GM23248 (cell line): Measurements from ENCODE around the gene QSOX1. TPM values are rescaled to one million over a fixed set of nuclear protein-coding genes. Genes with fewer than 3 reads are reported as not detected.

Experiments used
- DNase-seq: peaks from one replicate; pipeline ENCODE4 v3.0.0-alpha.2; 2015
- H2AFZ ChIP-seq: fragments of 200-600 bp; sonication (generic); 2 replicates; pipeline ENCODE4 v1.6.1; 2016; ENCODE audit warnings: antibody characterized with exemption
- H3F3A ChIP-seq: fragments of 200-600 bp; sonication (generic); 2 replicates; pipeline ENCODE4 v1.6.1; 2016; ENCODE audit warnings: mild to moderate bottlenecking, antibody characterized with exemption, mixed run types; ENCODE audit not compliant: insufficient read depth
- H3K27ac ChIP-seq: fragments of 200-600 bp; sonication (generic); 2 replicates; pipeline ENCODE4 v1.5.1; 2016; ENCODE audit warnings: mild to moderate bottlenecking
- H3K27me3 ChIP-seq: fragments of 200-600 bp; sonication (generic); replicated peaks from 2 replicates; pipeline ENCODE4 v1.6.1; 2016; ENCODE audit warnings: mild to moderate bottlenecking; ENCODE audit not compliant: insufficient read depth
- H3K36me3 ChIP-seq: fragments of 200-600 bp; sonication (generic); 2 replicates; pipeline ENCODE4 v1.6.1; 2016; ENCODE audit warnings: low read depth, mild to moderate bottlenecking
- H3K4me1 ChIP-seq: fragments of 200-600 bp; sonication (generic); 2 replicates; pipeline ENCODE4 v1.6.1; 2016; ENCODE audit warnings: mild to moderate bottlenecking; ENCODE audit not compliant: insufficient read depth
- H3K4me2 ChIP-seq: fragments of 200-600 bp; sonication (generic); one replicate; pipeline ENCODE4 v1.6.1; 2016; ENCODE audit warnings: mild to moderate bottlenecking; ENCODE audit not compliant: unreplicated experiment
- H3K4me3 ChIP-seq: fragments of 200-600 bp; sonication (generic); 2 replicates; pipeline ENCODE4 v1.5.1; 2016; ENCODE audit warnings: mild to moderate bottlenecking
- H3K79me2 ChIP-seq: fragments of 200-600 bp; sonication (generic); 2 replicates; pipeline ENCODE4 v1.6.1; 2016; ENCODE audit warnings: mild to moderate bottlenecking; ENCODE audit not compliant: insufficient read depth
- H3K9ac ChIP-seq: fragments of 200-600 bp; sonication (generic); 2 replicates; pipeline ENCODE4 v1.6.1; 2016; ENCODE audit warnings: mild to moderate bottlenecking
- H3K9me2 ChIP-seq: fragments of 200-600 bp; sonication (generic); 2 replicates; pipeline ENCODE4 v1.6.1; 2016; ENCODE audit warnings: mixed run types, mild to moderate bottlenecking, moderate library complexity; ENCODE audit not compliant: insufficient read depth
- H3K9me3 ChIP-seq: fragments of 200-600 bp; sonication (generic); one replicate; pipeline ENCODE4 v1.6.1; 2017; ENCODE audit warnings: low read depth
- H4K20me1 ChIP-seq: fragments of 200-600 bp; sonication (generic); 2 replicates; pipeline ENCODE4 v1.6.0; 2016; ENCODE audit not compliant: insufficient read depth
- EZH2 ChIP-seq: fragments of 200-600 bp; sonication (generic); IDR thresholded peaks from 2 replicates; pipeline ENCODE4 v1.6.1; 2018; ENCODE audit warnings: antibody characterized with exemption, mild to moderate bottlenecking; ENCODE audit not compliant: insufficient read depth, poor library complexity, severe bottlenecking
- EZH2phosphoT487 ChIP-seq: fragments of 200-600 bp; sonication (generic); IDR thresholded peaks from 2 replicates; pipeline ENCODE4 v1.6.1; 2018; ENCODE audit warnings: antibody characterized with exemption, moderate library complexity, mild to moderate bottlenecking, low read depth; ENCODE audit not compliant: insufficient read depth
- WGBS, 2 experiments: methylation state at CpG; one replicate each; pipeline ENCODE4 v1.1.6; 2015 to 2017; ENCODE audit warnings: low lambda C conversion rate in 2 of 2, low coverage in 1 of 2; ENCODE audit errors: missing lambda C conversion rate in 2 of 2; 5-methylcytosine and 5-hydroxymethylcytosine counted together
- in situ Hi-C: fragments of 300-500 bp; cut with MboI; formaldehyde crosslinking; loops from 2 replicates; pipeline ENCODE4 v1.15.0; 2020
- polyA plus RNA-seq: library from polyadenylated mRNA; unstranded; fragments of >200 nt; fragmentation: Nextera tagmentation; extraction: Ambion mirVana; gene quantifications from 2 replicates; pipeline ENCODE4 v1.2.1, GENCODE V29; 2016
- total RNA-seq: library from RNA; depleted of rRNA; stranded (reverse); fragments of >200 nt; shearing (Covaris generic); gene quantifications from 2 replicates; pipeline ENCODE4 v1.2.3, GENCODE V29; 2014

Gene QSOX1
- total and polyA plus RNA-seq, 2 experiments from 2014 or later, result 270 to 519 TPM

DNA sequence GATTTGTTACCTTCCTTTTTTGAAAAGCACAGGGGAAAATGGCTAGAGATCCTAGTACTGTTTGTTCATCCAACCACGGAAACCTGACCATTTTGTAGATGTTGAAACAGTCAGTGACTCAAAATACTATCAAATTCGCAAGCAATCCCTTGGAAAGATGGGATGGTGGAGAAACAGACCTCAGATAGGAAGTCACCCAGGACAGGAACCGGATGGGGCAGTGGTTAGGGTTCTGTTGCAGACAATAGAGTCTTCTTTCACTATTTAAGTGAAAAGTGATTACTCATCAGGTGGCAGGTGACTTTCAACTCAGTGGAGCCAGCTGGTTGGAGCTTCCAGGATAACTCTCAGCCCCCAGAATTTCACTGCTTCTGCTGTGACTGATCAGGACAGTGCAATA is 92.4 kb downstream of the QSOX1 start:
- in situ Hi-C loops, result no loop called here
- H3K79me2 ChIP-seq, result no peaks in the 10 kb centered on the region
- H3K27ac ChIP-seq, result no peak overlapping the region
- WGBS, 2 experiments, result 68 to 75% methylated on average over 3 of the region's 3 CpGs
- no peak overlapping the region for H3K4me2 ChIP-seq
- TF ChIP-seq EZH2phosphoT487, result no peak
- TF ChIP-seq EZH2, result no peak
- H3K4me3 ChIP-seq, result no peak overlapping the region
- H2AFZ ChIP-seq, result no peak overlapping the region
- no peak for DNase-seq
- H3K36me3 ChIP-seq, result no peaks in the 10 kb centered on the region
- no peaks in the 10 kb centered on the region for H4K20me1 ChIP-seq
- no peak overlapping the region for H3K9ac ChIP-seq
- no peaks in the 10 kb centered on the region for H3F3A ChIP-seq
- H3K9me3 ChIP-seq, result no peaks in the 10 kb centered on the region
- H3K9me2 ChIP-seq, result no peaks in the 10 kb centered on the region
- no peaks in the 10 kb centered on the region for H3K4me1 ChIP-seq
- H3K27me3 ChIP-seq, result peaks cover under 1% of the 10 kb centered on the region; the same call in 1 of the 2 replicates

DNA sequence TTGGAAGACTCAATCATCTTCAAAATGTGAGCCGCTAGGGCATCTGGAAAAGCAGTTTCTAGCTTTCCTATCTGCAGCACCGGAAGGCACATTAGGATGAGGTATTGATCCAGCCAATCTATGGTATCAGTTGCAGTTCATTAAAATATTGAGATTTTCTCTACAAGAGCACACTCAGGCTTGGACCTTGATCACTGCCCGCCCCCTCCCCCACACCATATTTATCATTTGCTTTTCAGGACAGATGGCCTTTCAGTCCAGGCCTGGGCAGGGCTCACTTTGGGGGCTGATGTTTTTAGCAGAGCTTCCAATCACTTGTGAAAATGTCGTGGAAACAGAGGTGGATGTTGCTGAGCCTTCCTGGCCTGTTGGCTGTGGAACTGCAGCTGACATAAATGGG is 92.9 kb downstream of the QSOX1 start:
- Histone ChIP-seq H3F3A (no peaks in the 10 kb centered on the region), H3K27ac (no peak overlapping the region), H3K36me3 (no peaks in the 10 kb centered on the region), H3K4me2 (no peak overlapping the region), H2AFZ (no peak overlapping the region), H3K27me3 (no peaks in the 10 kb centered on the region), H3K4me1 (no peaks in the 10 kb centered on the region), H3K9me3 (no peaks in the 10 kb centered on the region), H3K79me2 (no peaks in the 10 kb centered on the region), H3K9ac (no peak overlapping the region), H4K20me1 (no peaks in the 10 kb centered on the region), H3K9me2 (no peaks in the 10 kb centered on the region), H3K4me3 (no peak overlapping the region)
- 79 to 87% methylated on average over 4 of the region's 4 CpGs for WGBS, 2 experiments
- in situ Hi-C loops, result no loop called here
- DNase-seq, result no peak
- TF ChIP-seq EZH2phosphoT487 (no peak), EZH2 (no peak)

DNA sequence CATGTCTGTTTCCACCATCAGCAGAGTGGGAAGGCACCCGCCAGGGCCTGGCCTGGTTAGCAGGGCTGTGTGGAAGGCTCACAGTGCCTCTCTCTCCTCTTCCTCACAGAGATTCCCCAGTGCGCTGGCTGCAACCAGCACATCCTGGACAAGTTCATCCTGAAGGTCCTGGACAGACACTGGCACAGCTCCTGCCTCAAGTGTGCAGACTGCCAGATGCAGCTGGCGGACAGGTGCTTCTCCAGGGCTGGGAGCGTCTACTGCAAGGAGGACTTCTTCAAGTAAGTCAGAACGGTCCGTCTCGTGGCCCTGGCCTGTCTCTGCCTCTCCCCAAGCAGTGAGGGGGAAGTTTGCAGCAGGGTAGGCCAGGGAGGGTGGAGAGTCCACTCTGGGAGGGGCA is 93.5 kb downstream of the QSOX1 start:
- DNase-seq, result no peak
- WGBS, 2 experiments, result 93 to 97% methylated on average over 7 of the region's 7 CpGs

DNA sequence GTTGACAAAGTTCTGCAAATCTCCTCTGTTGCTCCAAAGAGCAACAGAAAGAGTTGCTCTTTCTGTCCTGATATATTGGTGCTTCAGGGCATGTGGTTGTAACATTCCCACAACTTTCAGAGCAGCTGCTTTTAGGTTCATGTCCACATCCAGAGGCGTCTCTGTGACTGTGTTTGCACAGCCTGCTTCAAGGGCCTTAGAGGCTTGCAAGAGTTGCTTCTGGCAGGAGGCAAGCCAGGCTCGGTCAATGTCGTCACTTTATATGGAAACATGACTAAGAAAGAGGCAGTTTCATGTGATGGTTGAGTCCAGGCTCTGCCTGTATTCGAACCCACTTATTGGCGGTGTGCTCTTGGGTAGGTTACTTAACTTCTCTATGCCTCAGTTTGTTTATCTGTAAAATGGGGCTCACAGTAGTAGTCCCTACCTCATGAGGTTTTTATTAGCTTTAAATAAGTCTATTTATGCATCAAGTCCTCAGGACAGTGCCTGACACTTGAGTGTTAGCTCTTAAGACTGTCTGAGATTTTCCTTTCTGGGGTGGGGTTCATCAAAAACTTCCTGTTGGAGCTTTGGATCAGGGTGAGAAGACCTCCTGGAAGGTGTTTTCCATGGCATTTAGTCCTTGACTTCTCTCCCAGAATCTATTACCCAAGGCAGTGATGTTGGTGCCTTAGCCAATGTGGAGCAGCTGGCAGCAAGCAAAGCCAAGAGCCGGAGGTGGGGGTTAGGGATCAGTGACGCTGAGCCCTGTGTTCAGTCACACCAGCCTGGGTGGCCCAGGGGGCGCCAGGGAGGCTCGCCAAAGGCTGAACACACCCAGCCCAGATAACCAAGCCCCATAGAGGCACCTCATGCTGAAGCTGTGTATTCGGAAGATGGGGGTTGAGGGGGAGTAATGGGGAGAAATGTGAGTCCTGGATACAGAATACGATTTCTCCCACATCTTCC is 94.3 kb downstream of the QSOX1 start:
- no peaks in the 10 kb centered on the region for H3K9me3 ChIP-seq
- H3K36me3 ChIP-seq, result no peaks in the 10 kb centered on the region
- no peak overlapping the region for H2AFZ ChIP-seq
- H3K27ac ChIP-seq, result no peak overlapping the region
- H3K9ac ChIP-seq, result no peak overlapping the region
- no peak overlapping the region for H3K4me3 ChIP-seq
- H4K20me1 ChIP-seq, result no peaks in the 10 kb centered on the region
- no peaks in the 10 kb centered on the region for H3F3A ChIP-seq
- no peak overlapping the region for H3K4me2 ChIP-seq
- H3K4me1 ChIP-seq, result no peaks in the 10 kb centered on the region
- no peak for TF ChIP-seq EZH2phosphoT487
- no peak for TF ChIP-seq EZH2
- in situ Hi-C loops, result no loop called here
- H3K79me2 ChIP-seq, result no peaks in the 10 kb centered on the region
- 50 to 52% methylated on average over 11 of the region's 11 CpGs for WGBS, 2 experiments
- DNase-seq, result peak; percentile 27
- no peaks in the 10 kb centered on the region for H3K9me2 ChIP-seq
- no peaks in the 10 kb centered on the region for H3K27me3 ChIP-seq

More for the DNA sequence above, 93.5 kb downstream of the QSOX1 start:
- Histone ChIP-seq H2AFZ (no peak overlapping the region), H3K9me2 (no peaks in the 10 kb centered on the region), H3K27ac (no peak overlapping the region), H3K9me3 (no peaks in the 10 kb centered on the region), H4K20me1 (no peaks in the 10 kb centered on the region), H3K4me2 (no peak overlapping the region), H3F3A (no peaks in the 10 kb centered on the region), H3K36me3 (no peaks in the 10 kb centered on the region), H3K9ac (no peak overlapping the region), H3K79me2 (no peaks in the 10 kb centered on the region), H3K4me3 (no peak overlapping the region), H3K4me1 (no peaks in the 10 kb centered on the region), H3K27me3 (no peaks in the 10 kb centered on the region)
- TF ChIP-seq EZH2phosphoT487, result no peak
- in situ Hi-C loops, result no loop called here
